ENCODE data around the gene PDGFRA. TPM values are rescaled to one million over a fixed set of nuclear protein-coding genes. Genes with fewer than 3 reads are reported as not detected.

Gene PDGFRA
- total and polyA plus RNA-seq, 10 of the 15 experiments (the other 5 are each of a cell fraction or from before 2014, with no cell fraction given) = 0.01 to 0.28 (median 0.06) TPM; not detected in 5

GRCh38 chr4:54322818-54323417 is 93.8 kb downstream of the PDGFRA start:
- no peak for TF ChIP-seq E4F1 (IDR thresholded peaks at IDR 0.05; ENCODE audit: borderline replicate concordance, partially characterized antibody)
- peak; percentile 88 for TF ChIP-seq RAD21 (IDR thresholded peaks at IDR 0.05; ENCODE audit: insufficient read depth, low read depth, low read length)
- peak; percentile 74 for TF ChIP-seq SMC3 (IDR thresholded peaks at IDR 0.05; ENCODE audit: borderline replicate concordance, low read length)
- TF ChIP-seq CTCF (IDR thresholded peaks at IDR 0.05 in 2 of 3, conservative IDR thresholded peaks at IDR 0.05 in 1 of 3; ENCODE audit: control insufficient read depth in 2 of 3, extremely low read depth in 1 of 3, insufficient read depth in 1 of 3, low read depth in 3 of 3, low read length in 3 of 3) = peak; percentile 71 to 83 (median 75)
- ChIA-PET CTCF (interaction anchor here (1.0 to 2.9 kb wide), 2 partner anchors 117 to 134 kb away, joined by 3 to 16 read pairs; no protein-coding TSS in a partner anchor), SMC1A (ENCODE audit: uncharacterized antibody, unreplicated experiment) (no interaction called here), RAD21 (ENCODE audit: unreplicated experiment) (no interaction called here), POLR2A (no interaction called here)
- H3K4me2 ChIP-seq (ENCODE audit: control insufficient read depth, insufficient read depth) = no peak overlapping the region
- peak; percentile 95 for ATAC-seq
- no peak overlapping the region for H3K9ac ChIP-seq (ENCODE audit: control insufficient read depth, insufficient read depth, low read length)
- no peaks in the 10 kb centered on the region for H3K79me2 ChIP-seq (ENCODE audit: control insufficient read depth, insufficient read depth, low read length)
- H3K36me3 ChIP-seq (ENCODE audit: control insufficient read depth in 2 of 2, insufficient read depth in 2 of 2, low read length in 1 of 2) = no peaks in the 10 kb centered on the region
- 22% methylated on average over 10 of the region's 10 CpGs for WGBS (ENCODE audit: insufficient coverage, insufficient replicate concordance, low lambda C conversion rate, missing lambda C conversion rate)
- H3K4me1 ChIP-seq (ENCODE audit: control insufficient read depth, insufficient read depth, low read length) = no peaks in the 10 kb centered on the region
- in situ Hi-C loops (cut with MboI) (loop anchor here (5.0 to 25.0 kb wide), 4 partner anchors 114 to 1239 kb away; no protein-coding TSS in a partner anchor), intact Hi-C loops (cut with micrococcal nuclease; ENCODE audit: unreplicated experiment) (loop anchor here (1.0 to 10.0 kb wide), 6 partner anchors 110 to 1002 kb away; no protein-coding TSS in a partner anchor)
- no peak overlapping the region for H3K4me3 ChIP-seq
- no peak overlapping the region for H2AFZ ChIP-seq (ENCODE audit: control insufficient read depth, low read depth, low read length)
- no peak overlapping the region for H3K27ac ChIP-seq (ENCODE audit: control insufficient read depth, insufficient read depth)
- H4K20me1 ChIP-seq (ENCODE audit: control insufficient read depth, insufficient read depth) = no peaks in the 10 kb centered on the region
- no peaks in the 10 kb centered on the region for H3K9me3 ChIP-seq (replicated peaks; ENCODE audit: control insufficient read depth, insufficient read depth, low read length)
- no peaks in the 10 kb centered on the region for H3K27me3 ChIP-seq (replicated peaks in 1 of 2; ENCODE audit: control insufficient read depth in 2 of 2, insufficient read depth in 2 of 2, low read length in 1 of 2)
- peak; percentile 98 for FAIRE-seq
- DNase-seq (ENCODE audit: low read depth, low spot score) = no peak
- BruUV-seq (replicated peaks) = no TSS peak
